ENCODE measurements around the gene FDPS. TPM values are rescaled to one million over a fixed set of nuclear protein-coding genes. Genes with fewer than 3 reads are reported as not detected.
"Not testable (repeated sequence)": the region's sequence is repeated elsewhere in the genome, so short reads cannot be mapped to it uniquely, and the experiment has no call there.

Gene FDPS
- polyA plus RNA-seq, 4 donors: 172 to 343 (median 195) TPM

GRCh38 chr1:155291006-155291405, 17.7 kb upstream of the FDPS start:
- DNase-seq; H3K4me3 ChIP-seq (ENCODE audit: low read depth in 1 of 3, low read length in 3 of 3); H3K4me1 ChIP-seq (ENCODE audit: control insufficient read depth in 3 of 3, insufficient read depth in 2 of 3, low read depth in 1 of 3, low read length in 2 of 3); FAIRE-seq; H3K27ac ChIP-seq (ENCODE audit: low read depth in 1 of 3, low read length in 2 of 3); H3K9me3 ChIP-seq (ENCODE audit: control insufficient read depth in 2 of 2, insufficient read depth in 1 of 2, low read depth in 1 of 2, low read length in 1 of 2): not testable (repeated sequence)
- WGBS, 3 donors: 88 to 92% (median 89%) methylated on average over 10 of the region's 10 CpGs
- Histone ChIP-seq H3K27me3 (ENCODE audit: control insufficient read depth in 3 of 3, insufficient read depth in 3 of 3, low read length in 3 of 3) (peaks cover 0 to 28% (median 12%) of the 10 kb centered on the region in 3 donors), H3K36me3 (ENCODE audit: control insufficient read depth in 3 of 3, insufficient read depth in 2 of 3, low read depth in 1 of 3, low read length in 3 of 3) (peaks cover 0 to 81% (median 0%) of the 10 kb centered on the region in 3 donors)

- peaks cover 0 to 9% (median 0%) of the 10 kb centered on the region in 3 donors for H3K4me1 ChIP-seq (ENCODE audit: control insufficient read depth in 3 of 3, insufficient read depth in 2 of 3, low read depth in 1 of 3, low read length in 2 of 3)
- peaks cover 0 to 69% (median 0%) of the 10 kb centered on the region in 3 donors for H3K36me3 ChIP-seq (ENCODE audit: control insufficient read depth in 3 of 3, insufficient read depth in 2 of 3, low read depth in 1 of 3, low read length in 3 of 3)
- H3K27me3 ChIP-seq (ENCODE audit: control insufficient read depth in 3 of 3, insufficient read depth in 3 of 3, low read length in 3 of 3): peaks cover 0 to 42% (median 15%) of the 10 kb centered on the region in 3 donors
- FAIRE-seq: no peak
- H3K4me3 ChIP-seq (ENCODE audit: low read depth in 1 of 3, low read length in 3 of 3): no peak overlapping the region
- no peak overlapping the region for H3K27ac ChIP-seq (ENCODE audit: low read depth in 1 of 3, low read length in 2 of 3)
- WGBS, 3 donors: 86 to 91% (median 89%) methylated on average over 17 of the region's 17 CpGs
- DNase-seq: no peak
- peaks cover 0 to 4% of the 10 kb centered on the region in 2 donors for H3K9me3 ChIP-seq (ENCODE audit: control insufficient read depth in 2 of 2, insufficient read depth in 1 of 2, low read depth in 1 of 2, low read length in 1 of 2)
These were observed 15.4 kb upstream of the FDPS start for GRCh38 chr1:155293086-155293749.

- H3K36me3 ChIP-seq (ENCODE audit: control insufficient read depth in 3 of 3, insufficient read depth in 2 of 3, low read depth in 1 of 3, low read length in 3 of 3): peaks cover 0 to 56% (median 0%) of the 10 kb centered on the region in 3 donors
- no peak overlapping the region for H3K4me3 ChIP-seq (ENCODE audit: low read depth in 1 of 3, low read length in 3 of 3)
- WGBS, 3 donors: 44 to 88% (median 74%) methylated on average over 41 to 46 of the region's 46 CpGs
- peaks cover 0 to 42% (median 15%) of the 10 kb centered on the region in 3 donors for H3K27me3 ChIP-seq (ENCODE audit: control insufficient read depth in 3 of 3, insufficient read depth in 3 of 3, low read length in 3 of 3)
- FAIRE-seq (no peak), DNase-seq (no peak)
- H3K9me3 ChIP-seq (ENCODE audit: control insufficient read depth in 2 of 2, insufficient read depth in 1 of 2, low read depth in 1 of 2, low read length in 1 of 2): peaks cover 0 to 4% of the 10 kb centered on the region in 2 donors
- H3K4me1 ChIP-seq (ENCODE audit: control insufficient read depth in 3 of 3, insufficient read depth in 2 of 3, low read depth in 1 of 3, low read length in 2 of 3): peaks cover 0 to 9% (median 0%) of the 10 kb centered on the region in 3 donors
- H3K27ac ChIP-seq (ENCODE audit: low read depth in 1 of 3, low read length in 2 of 3): no peak overlapping the region
These were observed 14.0 kb upstream of the FDPS start for GRCh38 chr1:155294520-155295182.

- H3K4me3 ChIP-seq (ENCODE audit: low read depth in 1 of 3, low read length in 3 of 3): no peak overlapping the region
- FAIRE-seq: no peak
- H3K36me3 ChIP-seq (ENCODE audit: control insufficient read depth in 3 of 3, insufficient read depth in 2 of 3, low read depth in 1 of 3, low read length in 3 of 3): peaks cover 0 to 48% (median 0%) of the 10 kb centered on the region in 3 donors
- peak in 1 of 2 donors; percentile 24 for DNase-seq
- peaks cover 0 to 42% (median 15%) of the 10 kb centered on the region in 3 donors for H3K27me3 ChIP-seq (ENCODE audit: control insufficient read depth in 3 of 3, insufficient read depth in 3 of 3, low read length in 3 of 3)
- peaks cover 0 to 4% of the 10 kb centered on the region in 2 donors for H3K9me3 ChIP-seq (ENCODE audit: control insufficient read depth in 2 of 2, insufficient read depth in 1 of 2, low read depth in 1 of 2, low read length in 1 of 2)
- H3K4me1 ChIP-seq (ENCODE audit: control insufficient read depth in 3 of 3, insufficient read depth in 2 of 3, low read depth in 1 of 3, low read length in 2 of 3): peaks cover 0 to 14% (median under 1%) of the 10 kb centered on the region in 3 donors
- H3K27ac ChIP-seq (ENCODE audit: low read depth in 1 of 3, low read length in 2 of 3): no peak overlapping the region
- WGBS, 3 donors: 20 to 70% (median 56%) methylated on average over 37 to 47 of the region's 47 CpGs
These were observed 13.3 kb upstream of the FDPS start for GRCh38 chr1:155295183-155295941.

- DNase-seq: no peak
- peaks cover 0 to 4% of the 10 kb centered on the region in 2 donors for H3K9me3 ChIP-seq (ENCODE audit: control insufficient read depth in 2 of 2, insufficient read depth in 1 of 2, low read depth in 1 of 2, low read length in 1 of 2)
- H3K36me3 ChIP-seq (ENCODE audit: control insufficient read depth in 3 of 3, insufficient read depth in 2 of 3, low read depth in 1 of 3, low read length in 3 of 3): peaks cover 0 to 46% (median 0%) of the 10 kb centered on the region in 3 donors
- WGBS, 3 donors: 87 to 92% (median 90%) methylated on average over 7 of the region's 7 CpGs
- H3K27ac ChIP-seq (ENCODE audit: low read depth in 1 of 3, low read length in 2 of 3): no peak overlapping the region
- peaks cover 0 to 19% (median 4%) of the 10 kb centered on the region in 3 donors for H3K4me1 ChIP-seq (ENCODE audit: control insufficient read depth in 3 of 3, insufficient read depth in 2 of 3, low read depth in 1 of 3, low read length in 2 of 3)
- H3K4me3 ChIP-seq (ENCODE audit: low read depth in 1 of 3, low read length in 3 of 3): no peak overlapping the region
- no peak for FAIRE-seq
- peaks cover 0 to 42% (median 15%) of the 10 kb centered on the region in 3 donors for H3K27me3 ChIP-seq (ENCODE audit: control insufficient read depth in 3 of 3, insufficient read depth in 3 of 3, low read length in 3 of 3)
These were observed 12.8 kb upstream of the FDPS start for GRCh38 chr1:155295942-155296267.

GRCh38 chr1:155296661-155297060, 12.0 kb upstream of the FDPS start:
- DNase-seq (no peak), FAIRE-seq (no peak)
- Histone ChIP-seq H3K27me3 (ENCODE audit: control insufficient read depth in 3 of 3, insufficient read depth in 3 of 3, low read length in 3 of 3) (peaks cover 0 to 42% (median 15%) of the 10 kb centered on the region in 3 donors), H3K4me3 (ENCODE audit: low read depth in 1 of 3, low read length in 3 of 3) (no peak overlapping the region), H3K36me3 (ENCODE audit: control insufficient read depth in 3 of 3, insufficient read depth in 2 of 3, low read depth in 1 of 3, low read length in 3 of 3) (peaks cover 0 to 40% (median 0%) of the 10 kb centered on the region in 3 donors), H3K4me1 (ENCODE audit: control insufficient read depth in 3 of 3, insufficient read depth in 2 of 3, low read depth in 1 of 3, low read length in 2 of 3) (peaks cover 0 to 26% (median 4%) of the 10 kb centered on the region in 3 donors), H3K27ac (ENCODE audit: low read depth in 1 of 3, low read length in 2 of 3) (no peak overlapping the region), H3K9me3 (ENCODE audit: control insufficient read depth in 2 of 2, insufficient read depth in 1 of 2, low read depth in 1 of 2, low read length in 1 of 2) (peaks cover 0 to 4% of the 10 kb centered on the region in 2 donors)
- 72 to 84% (median 84%) methylated on average over 3 of the region's 3 CpGs for WGBS, 3 donors

GRCh38 chr1:155297384-155297783, 11.3 kb upstream of the FDPS start:
- peaks cover 0 to 30% (median 4%) of the 10 kb centered on the region in 3 donors for H3K4me1 ChIP-seq (ENCODE audit: control insufficient read depth in 3 of 3, insufficient read depth in 2 of 3, low read depth in 1 of 3, low read length in 2 of 3)
- peaks cover 0 to 4% of the 10 kb centered on the region in 2 donors for H3K9me3 ChIP-seq (ENCODE audit: control insufficient read depth in 2 of 2, insufficient read depth in 1 of 2, low read depth in 1 of 2, low read length in 1 of 2)
- no peak for FAIRE-seq
- DNase-seq: no peak
- peaks cover 0 to 36% (median 0%) of the 10 kb centered on the region in 3 donors for H3K36me3 ChIP-seq (ENCODE audit: control insufficient read depth in 3 of 3, insufficient read depth in 2 of 3, low read depth in 1 of 3, low read length in 3 of 3)
- H3K27ac ChIP-seq (ENCODE audit: low read depth in 1 of 3, low read length in 2 of 3): no peak overlapping the region
- H3K4me3 ChIP-seq (ENCODE audit: low read depth in 1 of 3, low read length in 3 of 3): no peak overlapping the region
- H3K27me3 ChIP-seq (ENCODE audit: control insufficient read depth in 3 of 3, insufficient read depth in 3 of 3, low read length in 3 of 3): peaks cover 0 to 42% (median 15%) of the 10 kb centered on the region in 3 donors
- 69 to 90% (median 84%) methylated on average over 7 of the region's 7 CpGs for WGBS, 3 donors

GRCh38 chr1:155300024-155300423, 8.6 kb upstream of the FDPS start:
- H3K27me3 ChIP-seq (ENCODE audit: control insufficient read depth in 3 of 3, insufficient read depth in 3 of 3, low read length in 3 of 3): peaks cover 0 to 24% (median 10%) of the 10 kb centered on the region in 3 donors
- H3K4me1 ChIP-seq (ENCODE audit: control insufficient read depth in 3 of 3, insufficient read depth in 2 of 3, low read depth in 1 of 3, low read length in 2 of 3): peaks cover 0 to 37% (median 4%) of the 10 kb centered on the region in 3 donors
- FAIRE-seq: no peak
- peak overlapping the region in 1 of 3 donors; percentile 73 for H3K27ac ChIP-seq (ENCODE audit: low read depth in 1 of 3, low read length in 2 of 3)
- H3K9me3 ChIP-seq (ENCODE audit: control insufficient read depth in 2 of 2, insufficient read depth in 1 of 2, low read depth in 1 of 2, low read length in 1 of 2): peaks cover 0 to 4% of the 10 kb centered on the region in 2 donors
- no peak for DNase-seq
- peak overlapping the region in 1 of 3 donors; percentile 2 for H3K4me3 ChIP-seq (ENCODE audit: low read depth in 1 of 3, low read length in 3 of 3)
- 90 to 95% (median 91%) methylated on average over 8 of the region's 8 CpGs for WGBS, 3 donors
- H3K36me3 ChIP-seq (ENCODE audit: control insufficient read depth in 3 of 3, insufficient read depth in 2 of 3, low read depth in 1 of 3, low read length in 3 of 3): peaks cover 0 to 14% (median 0%) of the 10 kb centered on the region in 3 donors
